ENCODE data around the gene CAPNS2.
"Not testable (repeated sequence)": the region's sequence is repeated elsewhere in the genome, so short reads cannot be mapped to it uniquely, and the experiment has no call there.

Gene CAPNS2

GRCh38 chr16:55568207-55568606 lies 1.7 kb downstream of the CAPNS2 start:
- no peak for DNase-seq (ENCODE audit: low spot score)

GRCh38 chr16:55569025-55569424 lies 2.5 kb downstream of the CAPNS2 start:
- DNase-seq (ENCODE audit: low spot score): no peak

GRCh38 chr16:55570159-55570558 lies 3.7 kb downstream of the CAPNS2 start:
- DNase-seq (ENCODE audit: low spot score): no peak

- no peak for DNase-seq (ENCODE audit: low spot score)
Observed at GRCh38 chr16:55571191-55571897, 4.9 kb downstream of the CAPNS2 start.

- no peak for DNase-seq (ENCODE audit: low spot score)
Observed at GRCh38 chr16:55572439-55572838, 6.0 kb downstream of the CAPNS2 start.

DNA sequence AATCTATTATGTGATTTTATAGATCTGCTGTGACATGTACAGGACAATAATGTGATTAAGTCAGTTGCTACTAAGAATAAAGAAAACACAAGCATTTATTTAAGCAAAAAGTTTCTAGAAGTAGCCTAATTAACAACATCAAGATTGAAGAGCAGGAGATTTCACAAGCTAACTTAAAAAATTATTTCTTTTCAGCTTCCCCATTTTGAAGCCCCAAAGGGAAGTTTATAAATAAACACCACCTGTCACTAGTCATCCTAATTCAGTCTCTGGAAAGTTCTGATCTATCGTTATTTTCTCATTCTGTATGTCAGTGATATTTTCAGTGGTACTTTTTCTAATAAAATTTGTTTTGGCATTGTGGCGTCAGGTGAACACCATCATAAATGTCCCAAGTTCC lies 8.3 kb downstream of the CAPNS2 start:
- DNase-seq (ENCODE audit: low spot score): no peak

GRCh38 chr16:55575496-55575895 lies 9.0 kb downstream of the CAPNS2 start:
- DNase-seq (ENCODE audit: low spot score): no peak

GRCh38 chr16:55576384-55576783 lies 9.9 kb downstream of the CAPNS2 start:
- DNase-seq (ENCODE audit: low spot score): no peak

GRCh38 chr16:55577887-55578286 lies 11.4 kb downstream of the CAPNS2 start:
- no peak for DNase-seq (ENCODE audit: low spot score)

DNA sequence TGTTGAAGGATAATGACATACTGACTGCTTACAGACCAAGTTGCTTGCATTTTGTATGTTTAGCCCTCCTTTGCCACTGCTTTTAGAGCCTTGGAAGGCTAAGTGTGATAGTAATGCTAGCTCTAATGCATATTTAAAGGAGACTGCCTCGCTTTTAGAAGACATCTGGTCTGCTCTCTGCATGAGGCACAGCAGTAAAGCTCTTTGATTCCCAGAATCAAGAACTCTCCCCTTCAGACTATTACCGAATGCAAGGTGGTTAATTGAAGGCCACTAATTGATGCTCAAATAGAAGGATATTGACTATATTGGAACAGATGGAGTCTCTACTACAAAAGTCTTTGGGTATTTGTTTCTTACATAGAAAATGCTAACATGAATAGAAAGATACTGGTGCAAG lies 19.1 kb downstream of the CAPNS2 start:
- no peak for DNase-seq (ENCODE audit: low spot score)

- DNase-seq (ENCODE audit: low spot score): no peak
Observed at GRCh38 chr16:55588799-55589198, 22.3 kb downstream of the CAPNS2 start.

- DNase-seq (ENCODE audit: low spot score): no peak
Observed at GRCh38 chr16:55592306-55592705, 25.8 kb downstream of the CAPNS2 start.

DNA sequence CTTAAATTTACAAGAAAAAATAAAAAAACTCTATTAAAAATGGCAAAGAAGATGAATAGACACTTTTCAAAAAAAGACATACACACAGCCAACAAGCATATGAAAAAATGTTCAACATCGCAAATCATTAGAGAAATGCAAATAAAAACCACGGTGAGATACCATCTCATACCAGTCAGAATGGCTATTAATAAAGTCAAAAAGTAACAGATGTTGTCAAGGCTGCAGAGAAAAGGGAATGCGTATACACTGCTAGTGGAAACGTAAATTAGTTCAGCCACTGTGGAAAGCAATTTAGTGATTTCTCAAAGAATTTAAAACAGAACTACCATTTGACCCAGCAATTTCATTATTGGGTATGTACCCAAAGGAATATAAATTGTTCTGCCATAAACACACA lies 31.4 kb downstream of the CAPNS2 start:
- DNase-seq (ENCODE audit: low spot score): no peak

GRCh38 chr16:55605754-55606336 lies 39.4 kb downstream of the CAPNS2 start:
- no peak for DNase-seq (ENCODE audit: low spot score)

GRCh38 chr16:55613613-55614335 lies 47.3 kb downstream of the CAPNS2 start:
- no peak for DNase-seq (ENCODE audit: low spot score)

- no peak for DNase-seq (ENCODE audit: low spot score)
Observed at GRCh38 chr16:55615071-55615470, 48.6 kb downstream of the CAPNS2 start.

- DNase-seq (ENCODE audit: low spot score): not testable (repeated sequence)
Observed at GRCh38 chr16:55615670-55616069, 49.2 kb downstream of the CAPNS2 start.

Measured in kidney tubule cell (primary cell).